Sigmoid colon (tissue), 4 donors: ENCODE measurements around the gene GAL3ST2.

Source experiments
- CTCF ChIP-seq, 4 experiments: fragments of 450-650 bp in 3 of 4; fragments of 200-600 bp in 1 of 4; IDR thresholded peaks; one replicate each; pipeline ENCODE4 v1.5.1; 2016 to 2019; ENCODE audit warnings: antibody characterized with exemption in 4 of 4, mild to moderate bottlenecking in 3 of 4, moderate library complexity in 2 of 4
- EP300 ChIP-seq, 4 donors: sonication (generic); formaldehyde crosslinking; IDR thresholded peaks; one replicate each; pipeline ENCODE4 v1.6.1; 2017; ENCODE audit warnings: antibody characterized with exemption in 4 of 4
- POLR2AphosphoS5 ChIP-seq, 4 donors: sonication (generic); formaldehyde crosslinking; IDR thresholded peaks; one replicate each; pipeline ENCODE4 v1.6.1; 2017; ENCODE audit warnings: antibody characterized with exemption in 4 of 4

- TF ChIP-seq CTCF (IDR thresholded peaks at IDR 0.05) (no peak), EP300 (IDR thresholded peaks at IDR 0.05) (no peak), POLR2AphosphoS5 (IDR thresholded peaks at IDR 0.05) (no peak)
Measured at GRCh38 chr2:241814643-241815476, 38.2 kb downstream of the GAL3ST2 start.
